Cardiac ventricle fibroblast (primary cell): ENCODE data around the gene SWT1. TPM values are rescaled to one million over a fixed set of nuclear protein-coding genes. Genes with fewer than 3 reads are reported as not detected.

ENCODE experiments used
- total RNA-seq: library from RNA; depleted of rRNA; stranded (reverse); fragments of >200 nt; gene quantifications from 2 replicates; pipeline ENCODE4 v1.2.3, GENCODE V29; 2015

SWT1 gene, protein sequence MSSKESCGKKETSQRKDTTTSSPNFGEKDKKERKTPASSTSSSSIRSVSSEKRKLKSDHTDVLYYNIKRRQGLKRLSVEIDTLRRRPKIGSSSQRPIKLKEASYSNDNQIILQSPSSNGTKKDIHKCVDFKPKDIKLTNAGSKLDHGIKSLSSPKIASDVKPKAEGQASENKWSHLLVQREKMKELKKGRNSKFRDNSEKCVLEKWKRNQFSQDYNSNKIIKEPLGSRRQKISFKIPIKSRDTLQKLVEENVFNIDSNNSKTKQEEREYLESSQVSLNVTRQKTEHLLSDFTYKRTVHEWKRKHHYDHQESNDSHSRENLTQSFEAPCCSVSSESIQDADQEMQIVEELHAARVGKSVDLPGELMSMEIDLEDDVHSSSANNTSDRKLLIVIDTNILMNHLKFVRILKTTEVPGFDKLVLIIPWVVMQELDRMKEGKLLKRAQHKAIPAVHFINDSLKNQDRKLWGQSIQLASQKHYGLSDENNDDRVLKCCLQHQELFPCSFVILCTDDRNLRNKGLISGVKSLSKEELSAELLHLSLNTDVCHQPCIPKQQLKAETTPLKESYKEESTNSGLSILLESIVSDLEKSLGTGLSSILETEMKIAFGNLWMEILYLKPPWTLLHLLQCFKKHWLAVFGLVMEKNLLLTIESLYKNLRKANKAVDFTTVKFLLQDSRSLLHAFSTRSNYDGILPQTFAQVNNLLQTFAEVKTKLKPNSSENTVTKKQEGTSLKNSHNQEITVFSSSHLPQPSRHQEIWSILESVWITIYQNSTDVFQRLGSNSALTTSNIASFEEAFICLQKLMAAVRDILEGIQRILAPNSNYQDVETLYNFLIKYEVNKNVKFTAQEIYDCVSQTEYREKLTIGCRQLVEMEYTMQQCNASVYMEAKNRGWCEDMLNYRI
- total RNA-seq: 3.1 and 4.3 TPM in 2 replicates

DNA sequence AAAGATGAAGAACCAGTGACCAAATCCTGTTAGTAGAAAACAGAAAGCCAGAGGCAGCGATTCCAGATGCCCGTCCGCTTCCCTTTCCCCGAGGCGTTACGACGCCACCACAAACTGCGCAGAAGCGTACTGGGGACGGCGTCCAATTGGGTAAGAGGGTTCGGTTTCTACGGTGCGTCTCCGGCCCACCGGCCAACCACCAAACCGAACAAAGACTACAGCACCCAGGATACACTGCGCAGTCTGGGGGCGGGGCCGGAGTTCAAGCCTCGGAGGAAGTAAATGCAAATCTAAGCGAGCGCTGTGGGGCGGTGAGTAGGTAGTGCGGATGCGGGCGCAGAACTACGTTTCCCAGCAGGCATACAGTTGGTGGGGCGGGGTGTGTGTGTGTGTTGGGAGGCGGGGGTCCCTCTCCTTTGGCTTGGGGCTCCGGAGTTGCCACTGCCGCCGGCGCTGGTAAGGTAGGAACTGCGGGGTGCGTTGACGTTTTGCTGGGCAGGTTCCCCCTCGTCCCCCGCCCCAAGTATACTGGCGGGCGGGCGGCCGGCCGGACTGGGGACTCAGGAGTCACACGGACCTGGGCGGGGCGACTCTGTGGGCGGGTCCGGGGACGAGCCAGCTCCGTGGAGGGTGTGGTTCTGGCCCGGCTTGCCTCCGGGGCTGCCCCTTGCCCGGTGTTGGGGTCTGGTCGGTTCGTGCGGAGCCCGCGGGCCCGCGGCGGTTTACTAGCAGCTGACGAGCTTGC is at the start of gene SWT1, which contains the start of gene TRMT1L:
Gene SWT1, plus strand, starts transcription at position 314 of the 745 bp plus-strand sequence. CDS start 3,675 bp downstream, outside the sequence.
Gene TRMT1L, minus strand, starts transcription at position 100 of the 745 bp plus-strand sequence. CDS start 241 bp downstream, outside the sequence.

DNA sequence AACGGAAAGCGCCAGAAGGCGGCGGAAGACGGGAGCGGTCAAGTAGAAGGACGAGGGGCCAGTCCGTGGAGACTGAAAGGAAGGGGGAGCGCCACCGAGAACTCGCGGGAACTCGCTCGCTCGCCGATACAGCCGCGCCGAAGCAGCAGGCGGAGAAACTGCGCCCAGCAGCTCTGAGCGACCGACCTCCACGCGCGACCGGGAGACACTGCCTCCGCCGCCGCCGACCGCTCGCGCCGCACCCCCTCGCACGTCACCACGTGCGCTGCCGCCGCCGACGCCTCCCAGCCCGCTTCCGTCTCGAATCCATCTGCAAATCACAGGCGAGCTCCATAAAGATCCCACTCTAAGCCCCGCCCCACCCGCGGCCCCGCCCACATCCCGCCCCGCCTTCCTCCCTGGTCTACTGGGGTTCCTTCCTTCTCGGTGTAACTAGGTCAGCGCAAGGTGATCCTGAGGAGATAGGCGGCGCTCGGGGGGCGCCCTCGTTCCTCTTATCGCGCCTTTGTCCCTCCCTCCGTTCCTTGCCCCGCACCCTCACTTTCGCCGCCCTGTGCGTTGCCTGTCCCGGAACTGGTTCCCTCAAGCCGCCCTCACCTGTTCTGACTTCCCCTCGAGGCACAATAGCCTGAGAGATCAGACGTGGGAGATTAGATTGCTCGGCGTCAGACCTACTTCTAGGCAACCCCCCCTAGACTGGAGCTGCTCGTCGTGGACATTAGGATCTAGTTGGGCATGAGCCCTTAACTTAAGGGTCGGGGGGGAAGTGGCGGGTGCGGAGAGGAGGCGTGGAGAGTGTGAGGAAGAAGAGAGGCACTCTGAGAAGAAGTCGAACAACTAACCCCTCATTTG is 160.3 kb downstream of the SWT1 start, which contains the start of gene IVNS1ABP:
Gene IVNS1ABP, minus strand, starts transcription at position 210 of the 852 bp plus-strand sequence. CDS start 7,750 bp downstream, outside the sequence.

Other genes with a start within 250 kb of the SWT1 start
- 10.5 and 11.7 TPM in 2 replicates for gene NIBAN1, start 182.7 kb upstream of the SWT1 start, total RNA-seq
- gene RNF2, start 111.6 kb upstream of the SWT1 start, total RNA-seq: 11.2 and 13.7 TPM in 2 replicates
- 24.6 and 25.5 TPM in 2 replicates for gene TRMT1L, start 214 bp upstream of the SWT1 start, total RNA-seq
- 14.9 and 15.4 TPM in 2 replicates for gene IVNS1ABP, start 160.1 kb downstream of the SWT1 start, total RNA-seq